Stimulated activated CD8-positive, alpha-beta memory T cell treated with anti-CD3 and anti-CD28 coated beads, Interleukin-4, amount 100 ng/mL, for 1 hour (primary cell): ENCODE data around the gene GRIP2.

Experiments
- DNase-seq, 2 donors: peaks; one replicate each; pipeline ENCODE4 v3.0.0-alpha.2; 2020; ENCODE audit warnings: low read depth in 2 of 2, low spot score in 1 of 2

GRIP2 gene

DNA sequence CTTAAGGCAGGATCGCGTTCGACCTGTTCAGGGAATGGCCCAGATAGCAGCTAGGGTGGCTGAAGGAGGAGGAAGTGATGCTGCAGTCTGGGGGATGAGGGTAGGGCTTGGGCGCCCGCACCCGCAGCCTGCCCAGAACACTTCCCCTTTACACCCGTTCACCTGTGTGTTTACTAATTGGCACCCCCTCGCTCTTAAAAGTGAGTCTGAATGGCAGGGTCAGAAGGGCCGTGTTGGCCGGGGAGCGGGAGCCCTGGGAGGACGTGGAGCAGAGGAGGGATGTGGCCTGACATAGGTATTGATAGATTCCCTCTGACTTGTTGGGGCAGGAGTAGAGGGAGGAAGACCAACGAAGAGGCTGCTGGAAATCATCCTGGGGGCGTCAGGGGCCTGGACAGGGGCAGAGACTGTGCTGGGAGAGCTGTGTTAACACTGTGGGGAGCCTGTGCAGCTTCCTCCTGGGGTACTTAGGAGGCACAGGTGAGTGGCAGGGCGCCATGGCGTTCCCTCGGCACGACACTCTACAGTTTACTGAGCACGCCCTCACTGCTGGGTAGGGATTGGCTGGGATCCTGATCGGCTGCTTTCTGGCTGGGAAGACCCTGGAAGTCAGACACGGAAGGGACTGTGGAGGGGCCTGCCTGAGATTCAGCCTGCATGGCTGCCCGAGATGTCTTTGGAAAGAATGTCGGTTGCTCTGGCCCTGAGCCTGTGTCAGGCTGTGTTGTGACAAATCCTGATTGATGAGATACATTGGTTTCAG lies 86.1 kb downstream of the GRIP2 start:
- no peak for DNase-seq

DNA sequence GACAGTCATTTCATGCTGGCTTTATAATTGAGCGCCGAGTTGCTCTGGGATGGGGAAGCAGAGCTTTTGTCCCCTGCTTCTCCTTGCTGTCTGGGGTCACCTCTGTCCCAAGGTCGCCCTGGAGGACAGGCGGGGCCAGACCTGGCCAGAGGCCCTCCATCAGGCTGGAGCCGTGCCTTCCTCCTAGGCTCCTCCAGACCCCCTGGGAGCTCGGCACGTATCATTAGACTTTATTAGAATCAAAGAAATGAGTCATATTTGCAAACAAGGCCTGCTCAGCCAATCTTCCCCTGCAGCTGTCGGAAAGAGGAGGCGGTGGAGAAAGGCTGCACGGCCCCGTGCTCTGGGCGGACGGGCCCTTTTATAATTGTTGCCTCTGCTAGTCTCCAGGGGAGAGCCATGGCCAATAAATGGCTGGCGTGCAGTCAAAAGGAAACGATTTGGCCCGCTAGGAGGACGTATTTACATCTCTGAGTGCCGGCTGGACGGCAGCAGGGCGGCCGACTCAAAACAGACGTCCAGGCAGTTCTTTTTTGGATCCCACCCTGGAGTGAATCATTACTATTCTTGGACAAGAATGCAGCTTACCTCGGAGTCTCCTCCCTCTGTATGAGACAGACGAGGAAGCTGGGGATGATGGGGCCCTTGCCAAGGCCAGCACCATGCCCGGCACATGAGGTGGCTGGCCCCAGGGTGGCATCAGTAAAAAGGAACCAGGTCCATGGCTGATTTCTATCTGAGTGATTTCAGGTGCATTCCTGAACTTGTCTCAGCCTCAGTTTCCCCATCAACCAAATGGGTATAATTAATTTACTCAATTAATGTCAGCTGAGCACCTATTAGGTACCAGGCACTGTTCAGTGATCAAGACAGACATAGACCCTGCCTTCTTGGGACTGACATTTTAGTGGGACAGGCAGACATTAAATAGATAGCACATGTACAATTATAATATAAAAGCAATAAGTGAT lies 87.1 kb downstream of the GRIP2 start:
- DNase-seq: no peak

DNA sequence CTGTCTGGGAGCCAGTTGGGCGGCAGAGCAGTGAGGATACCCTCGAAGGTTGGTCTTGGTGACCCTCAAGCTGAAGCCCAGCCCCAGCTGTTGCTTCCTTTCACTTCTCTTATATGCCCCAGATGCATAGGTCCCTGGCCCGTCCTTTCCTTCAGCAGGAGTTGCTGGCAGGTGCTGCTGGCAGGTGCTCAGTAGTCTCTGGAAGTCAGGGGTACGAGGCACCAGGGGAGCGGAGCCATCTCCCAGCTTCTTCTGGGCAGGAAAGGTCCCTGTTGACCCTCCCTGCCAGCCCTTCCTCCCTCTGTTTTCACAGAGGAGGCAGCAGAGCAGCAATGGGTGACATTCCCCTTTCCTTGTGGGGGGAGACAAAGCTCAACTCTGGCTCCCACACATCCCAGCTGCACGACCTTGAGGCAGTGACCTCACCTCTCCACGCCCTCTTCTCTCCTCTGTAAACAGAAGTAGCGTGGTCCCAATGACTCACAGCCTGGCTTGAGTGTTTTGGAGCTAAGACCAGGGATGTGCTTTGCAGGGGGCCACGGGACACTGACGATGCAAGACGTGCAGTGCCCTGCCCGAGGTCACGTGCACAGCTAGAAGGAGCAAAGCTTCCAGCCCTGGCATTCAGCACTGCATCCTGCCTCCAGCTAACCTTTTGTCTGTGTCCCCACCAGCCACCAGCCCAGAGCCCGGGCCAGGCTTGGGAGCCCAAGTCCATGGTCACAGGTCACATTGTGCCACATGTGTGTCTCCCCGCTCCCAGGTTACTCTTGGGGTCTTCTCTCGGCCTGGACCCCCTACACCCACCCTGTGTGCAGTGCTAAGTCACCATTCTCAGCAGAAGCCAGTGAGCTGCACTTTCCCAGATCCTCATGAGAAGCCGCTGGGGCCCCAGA lies 88.0 kb downstream of the GRIP2 start:
- DNase-seq: no peak

DNA sequence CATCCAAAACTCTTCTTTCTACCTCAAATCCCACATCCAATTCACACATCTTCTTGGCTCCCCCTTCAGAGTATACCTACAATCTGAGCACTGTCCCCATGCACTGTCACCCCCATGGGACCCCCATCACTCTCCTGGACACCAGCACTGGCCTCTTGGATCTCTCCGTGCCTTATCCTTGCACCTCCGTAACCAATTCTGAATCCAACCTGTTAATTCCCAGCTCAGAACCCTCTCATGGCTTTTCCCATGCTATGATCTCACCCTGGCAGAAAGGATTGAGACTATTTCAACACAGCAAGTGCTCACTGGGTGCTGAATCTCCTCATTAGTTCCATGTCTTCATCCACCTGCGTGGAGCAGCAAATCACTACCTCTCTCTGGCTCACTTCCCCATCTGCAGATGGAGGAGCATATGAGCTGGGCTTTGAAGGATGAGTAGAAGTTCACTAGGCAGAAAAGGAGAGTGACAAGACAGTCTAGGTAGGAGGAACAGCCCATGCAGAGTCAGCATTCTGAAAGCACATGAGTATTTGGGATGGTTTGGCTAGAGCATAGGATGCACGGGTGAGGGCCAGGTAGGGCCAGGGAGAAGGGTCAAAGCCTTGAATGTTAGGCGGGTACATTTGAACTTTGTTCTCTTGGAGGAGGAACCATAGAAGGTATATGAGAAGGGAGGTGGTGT lies 89.1 kb downstream of the GRIP2 start:
- no peak for DNase-seq

DNA sequence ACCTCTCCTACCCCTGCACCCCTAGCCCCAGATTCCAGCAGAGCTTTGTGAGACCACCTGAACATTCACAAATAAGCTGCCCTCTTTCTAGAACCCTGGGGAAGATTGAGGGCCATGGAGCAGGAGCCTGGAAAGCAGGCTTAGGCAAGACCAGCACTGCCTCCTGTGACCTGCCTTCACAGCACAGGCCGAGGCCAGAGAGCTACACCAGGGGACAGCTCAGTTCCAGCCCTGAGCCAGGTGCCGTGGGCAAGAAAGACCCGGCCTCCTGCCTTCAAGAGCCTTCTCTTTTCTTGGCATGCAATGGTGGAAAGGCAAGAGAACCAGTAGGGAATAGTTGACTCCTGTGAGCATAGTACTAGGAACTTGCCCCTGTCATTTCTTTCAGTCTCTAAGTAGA lies 89.6 kb downstream of the GRIP2 start:
- no peak for DNase-seq

DNA sequence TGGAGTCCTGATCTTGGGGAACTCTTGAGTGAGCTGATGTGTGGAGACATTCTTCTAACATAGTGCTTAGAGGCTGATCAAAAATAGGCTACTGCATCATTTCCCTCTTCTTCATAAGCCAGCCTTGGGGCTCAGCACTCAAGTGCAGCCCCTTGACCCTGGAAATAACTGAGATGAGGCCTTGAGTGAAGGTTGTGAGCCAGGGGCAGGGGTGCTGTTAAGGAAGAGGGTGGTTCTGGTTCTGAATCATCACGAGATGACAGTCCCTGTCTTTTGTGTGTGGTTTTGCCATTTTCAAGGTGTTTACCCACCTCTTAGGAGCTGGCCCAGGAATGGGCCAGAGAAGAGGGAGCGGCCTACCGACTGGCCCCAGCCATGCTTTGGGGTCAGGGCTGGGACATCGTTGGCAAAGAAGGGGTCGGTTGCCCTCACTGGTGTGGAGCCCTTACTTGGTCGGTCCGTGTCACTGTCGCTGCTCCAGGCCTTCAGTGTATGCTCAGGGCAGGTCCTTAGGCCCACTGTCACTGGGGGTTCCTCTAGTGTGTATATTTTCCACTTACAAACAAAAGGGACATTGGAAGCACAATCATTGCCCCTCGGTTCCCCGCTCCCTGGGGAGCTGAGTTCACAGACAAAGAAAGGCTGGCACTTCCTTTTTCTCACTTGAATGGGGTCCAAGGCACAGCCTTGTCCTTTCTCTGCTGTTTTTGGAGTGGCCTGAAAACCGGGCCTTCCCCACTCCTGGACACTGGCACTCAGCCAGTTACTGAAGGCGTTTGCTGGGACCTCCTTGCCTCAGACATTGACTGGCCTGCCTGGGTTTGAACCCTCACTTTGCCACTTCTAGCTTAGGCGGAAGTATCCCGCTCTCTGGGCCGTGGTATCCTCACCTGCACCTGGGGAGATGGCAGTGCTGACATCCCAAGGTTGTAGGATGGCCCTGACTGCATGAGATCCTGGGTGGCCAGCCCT lies 91.1 kb downstream of the GRIP2 start:
- no peak for DNase-seq

DNA sequence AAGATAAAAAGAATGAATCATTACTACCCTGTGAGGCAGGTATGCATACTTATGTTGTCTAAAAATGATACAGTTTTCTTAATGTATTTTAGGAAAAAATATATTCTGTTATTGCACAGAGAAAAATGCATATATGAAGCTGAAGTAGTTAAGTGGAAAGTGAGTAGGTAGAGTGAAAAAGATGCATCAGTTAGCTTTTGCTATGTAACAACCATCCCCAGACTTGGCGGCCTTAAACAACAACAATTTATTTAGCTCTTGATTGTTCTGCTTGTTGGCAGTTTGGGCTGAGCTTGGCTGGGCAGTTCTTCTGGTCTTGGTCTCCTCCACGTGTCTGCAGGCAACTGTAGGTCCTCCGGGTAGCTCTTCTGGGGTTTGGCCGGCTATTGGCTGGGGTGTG lies 92.1 kb downstream of the GRIP2 start:
- no peak for DNase-seq

DNA sequence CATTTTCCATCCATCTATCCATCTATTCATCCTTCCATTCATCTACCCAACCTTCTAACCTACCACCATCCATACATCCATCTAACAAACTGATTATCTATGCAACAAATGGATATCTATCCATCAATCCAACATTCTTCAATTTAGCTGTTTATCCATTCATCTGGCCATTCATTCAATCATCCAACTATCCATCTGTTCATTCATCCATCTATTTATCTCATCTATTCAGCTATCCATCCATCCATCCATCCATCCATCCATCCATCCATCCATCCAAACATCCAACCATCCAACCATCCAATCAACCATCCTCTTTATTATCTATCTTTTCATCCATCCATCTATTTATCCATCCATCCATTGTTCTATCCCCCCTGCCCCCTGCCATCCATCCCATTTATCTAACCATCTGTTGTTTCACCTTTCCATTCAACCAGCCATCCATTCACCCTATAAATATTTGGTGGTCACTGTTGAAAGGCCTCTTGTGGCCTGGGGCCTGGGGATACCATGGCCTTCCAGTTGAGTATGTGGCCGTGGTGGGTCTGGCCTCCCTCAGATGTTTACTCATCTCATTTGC lies 93.1 kb downstream of the GRIP2 start:
- DNase-seq: no peak

DNA sequence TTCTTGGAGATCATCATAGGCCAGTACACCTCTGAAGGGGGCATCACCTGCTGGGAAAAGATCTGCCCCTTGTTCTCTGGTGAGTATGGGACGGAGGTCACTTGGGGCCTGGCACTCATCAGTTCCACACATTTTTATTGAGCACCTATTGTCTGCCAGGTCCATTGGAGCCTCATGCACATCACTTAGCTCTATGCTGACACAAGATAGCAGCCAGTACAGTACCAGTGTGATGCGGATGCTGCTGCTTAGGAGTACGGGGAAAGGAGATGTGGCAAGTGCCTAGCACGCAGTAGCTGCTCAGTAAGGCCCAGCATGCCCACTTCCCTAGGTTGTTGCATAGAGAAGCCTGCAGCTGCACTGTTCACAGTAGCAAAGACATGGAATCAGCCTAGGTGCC lies 94.4 kb downstream of the GRIP2 start:
- DNase-seq: no peak

DNA sequence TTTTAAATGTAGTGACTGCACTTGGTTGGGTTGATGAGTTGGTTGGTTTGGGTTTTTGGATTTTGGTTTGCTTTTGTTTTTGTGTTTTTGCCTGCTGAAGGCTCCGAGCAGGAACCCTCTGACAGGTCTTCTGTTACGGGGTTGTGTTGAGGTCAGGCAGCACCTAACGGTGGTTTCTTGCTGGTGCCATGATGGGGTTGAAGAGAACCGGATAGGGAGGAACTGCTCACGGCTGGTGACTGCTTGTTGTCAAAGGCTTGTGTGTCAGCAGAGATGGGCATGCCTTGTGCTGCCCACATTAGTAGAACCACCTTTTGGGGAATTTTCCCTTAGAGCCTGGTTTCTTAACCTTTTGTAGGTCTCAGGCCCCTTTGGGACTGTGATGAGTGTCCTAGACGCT lies 95.8 kb downstream of the GRIP2 start:
- no peak for DNase-seq

DNA sequence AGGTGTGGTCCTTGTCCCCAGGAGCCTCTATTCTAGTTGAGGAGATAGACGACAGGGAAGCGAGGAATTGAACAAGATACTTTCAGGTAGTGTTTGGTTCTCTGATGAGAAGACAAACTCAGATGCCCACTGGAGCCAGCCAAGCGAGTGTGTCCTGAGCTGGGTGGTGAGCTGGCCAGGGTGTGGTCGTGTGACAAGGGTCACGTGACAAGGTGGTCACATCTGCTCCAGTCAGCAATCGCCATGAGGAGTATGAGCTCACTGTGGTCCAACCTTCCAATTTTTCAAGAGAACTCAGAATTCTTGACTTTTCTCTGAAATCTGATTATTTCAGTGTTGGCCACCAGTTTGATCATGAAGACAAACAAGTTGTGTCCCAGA lies 98.2 kb downstream of the GRIP2 start:
- DNase-seq: no peak

DNA sequence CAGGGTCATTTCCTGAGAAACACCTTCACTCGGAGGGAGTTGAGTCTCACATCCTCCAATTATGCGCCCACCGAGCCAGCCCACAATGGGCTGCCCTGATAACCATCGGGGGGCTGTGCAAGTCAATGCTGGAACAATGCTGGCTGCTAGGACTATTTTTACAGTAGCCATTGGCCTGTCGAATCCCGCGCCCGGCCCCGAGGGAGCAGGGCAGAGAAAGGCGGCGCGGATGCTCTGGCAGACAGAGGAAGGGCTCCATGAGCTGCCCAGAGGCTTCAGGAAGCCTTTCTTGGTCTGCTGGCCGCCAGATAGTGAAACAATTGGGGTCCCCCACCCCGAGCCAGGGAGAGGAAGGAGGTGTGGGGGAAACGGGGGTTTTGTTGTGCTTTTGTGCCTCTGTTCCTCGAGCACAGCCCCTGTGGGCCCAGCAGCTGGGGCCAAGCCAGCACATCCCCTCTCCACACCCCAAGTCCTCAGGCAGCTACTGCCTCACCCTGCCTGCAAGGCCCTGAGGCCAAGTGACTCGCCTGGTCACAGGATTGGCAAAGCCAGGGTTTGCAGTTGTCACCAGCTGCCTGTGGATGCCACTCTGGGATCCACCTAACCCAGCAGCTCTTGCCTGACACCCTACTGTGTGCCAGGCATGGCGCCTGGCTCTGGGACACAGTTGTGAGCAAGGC lies 98.8 kb downstream of the GRIP2 start:
- no peak for DNase-seq

DNA sequence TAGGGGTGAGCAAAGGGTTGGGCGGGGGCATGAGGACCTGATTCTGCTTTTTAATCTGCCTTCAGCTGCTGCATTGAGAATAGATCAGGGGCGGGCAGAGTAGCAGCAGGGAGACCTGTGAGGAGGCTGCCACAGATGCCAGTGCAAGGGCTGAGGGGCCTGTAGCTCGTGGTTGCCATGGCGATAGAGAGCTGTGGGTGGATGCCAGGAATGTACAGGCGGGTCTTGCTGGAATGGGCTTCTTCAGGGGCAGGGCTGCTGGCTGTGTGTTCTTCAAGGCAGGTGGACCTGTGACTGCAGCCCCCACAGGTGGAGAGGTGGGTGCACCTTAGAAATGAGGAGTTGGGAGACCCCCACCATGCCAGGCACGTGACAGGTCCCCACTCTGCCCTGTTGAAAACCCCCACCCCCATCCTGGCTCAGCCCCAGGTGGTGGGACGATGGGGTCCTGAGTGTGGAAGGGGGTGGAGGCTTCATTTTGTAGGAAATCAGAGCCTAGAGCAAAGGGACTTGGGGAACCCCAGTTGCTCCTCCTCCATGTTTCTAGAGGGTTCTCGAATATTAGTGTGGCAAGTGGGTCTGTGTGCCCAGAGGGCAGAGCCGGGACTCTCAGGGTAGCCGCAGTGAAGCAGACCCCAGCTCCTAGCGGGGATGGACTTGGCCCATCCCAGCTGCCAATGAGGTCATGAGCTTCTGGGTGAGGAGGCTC lies 99.5 kb downstream of the GRIP2 start:
- DNase-seq: no peak

DNA sequence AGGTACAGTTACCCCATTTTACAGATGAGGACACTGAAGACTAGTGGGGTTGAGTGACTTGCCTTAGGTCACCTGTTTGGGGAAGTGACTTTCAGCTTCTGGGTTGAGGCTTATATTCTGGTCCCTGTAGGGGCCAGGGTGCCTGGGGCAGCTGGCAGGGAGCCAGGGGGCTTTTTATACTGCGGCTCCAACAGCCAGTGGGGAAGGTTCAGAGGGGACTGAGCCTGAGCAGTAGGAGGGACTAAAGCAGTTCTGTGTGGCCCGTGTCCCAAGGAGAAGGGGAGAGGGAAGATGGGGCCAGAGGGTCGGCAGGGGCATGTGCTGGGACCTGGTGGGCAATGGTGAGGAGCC lies 100.0 kb downstream of the GRIP2 start:
- DNase-seq: no peak

DNA sequence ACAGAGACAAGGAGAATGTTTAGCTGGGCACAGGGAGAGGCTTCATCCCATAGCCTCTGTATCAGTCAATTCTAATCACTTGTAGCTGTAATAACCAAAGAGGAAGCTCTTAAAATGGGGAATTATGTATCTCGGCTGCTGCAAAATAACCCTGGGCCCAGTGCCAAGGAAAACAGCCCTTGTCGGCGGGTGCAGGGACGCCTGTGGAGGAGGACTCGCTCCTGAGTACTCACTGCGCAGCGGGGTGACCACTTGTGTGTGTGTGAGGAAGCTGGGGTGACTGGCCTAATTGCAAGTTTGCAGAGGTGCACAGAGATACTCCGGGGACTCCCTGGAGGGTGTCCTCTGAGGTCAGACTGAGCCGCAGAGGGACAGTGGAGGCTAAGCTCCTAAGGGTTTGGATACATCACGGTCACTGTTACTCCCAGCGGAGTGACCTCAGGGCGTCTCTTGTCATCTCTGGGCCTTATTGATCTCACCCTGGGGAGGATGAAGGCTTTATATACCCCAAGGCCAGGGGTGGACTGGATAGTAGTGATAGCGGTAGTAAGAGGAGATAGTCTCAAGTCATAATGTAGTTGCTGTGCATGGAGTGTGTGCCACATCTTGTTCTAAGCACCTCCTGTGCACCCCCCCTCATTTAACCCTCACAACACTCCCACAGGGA lies 100.5 kb downstream of the GRIP2 start:
- DNase-seq: no peak
